ENCODE measurements around the gene PHETA2.

DNA sequence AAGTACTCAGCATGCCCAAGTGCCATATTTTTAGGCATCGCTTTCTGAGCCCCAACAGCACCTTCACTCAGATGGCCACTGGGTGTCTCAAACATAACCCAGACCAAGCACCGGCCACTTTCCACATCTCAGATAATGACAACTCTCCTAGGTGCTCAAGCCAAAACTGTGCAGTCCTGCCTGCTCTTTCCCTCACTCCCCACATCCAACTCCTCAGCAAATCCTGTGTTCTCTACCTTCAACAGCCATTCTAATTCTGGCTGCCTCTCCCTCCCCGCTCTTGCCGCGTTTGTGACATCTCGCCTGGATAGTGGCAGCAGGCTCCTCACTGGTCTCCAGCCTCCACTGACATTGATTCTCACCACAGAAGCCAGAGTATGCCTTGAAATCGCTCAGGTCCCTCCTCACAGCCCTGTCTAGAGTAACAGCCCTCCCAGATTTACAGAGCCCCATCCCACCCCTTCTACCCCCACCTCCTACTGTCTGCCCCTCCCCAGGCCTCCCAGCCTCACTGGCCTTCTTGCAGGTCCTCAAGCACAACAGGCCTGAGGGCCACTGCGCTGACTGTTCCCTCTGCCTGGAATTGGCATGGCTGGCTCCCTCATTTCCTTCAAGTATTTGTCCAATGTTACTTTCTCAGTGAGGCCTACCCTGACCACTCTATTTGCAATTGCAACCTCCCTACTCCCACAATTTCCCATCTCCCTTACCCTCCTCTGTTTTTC, 1.3 kb upstream of the PHETA2 start:
- TF ChIP-seq, protein P1, sequence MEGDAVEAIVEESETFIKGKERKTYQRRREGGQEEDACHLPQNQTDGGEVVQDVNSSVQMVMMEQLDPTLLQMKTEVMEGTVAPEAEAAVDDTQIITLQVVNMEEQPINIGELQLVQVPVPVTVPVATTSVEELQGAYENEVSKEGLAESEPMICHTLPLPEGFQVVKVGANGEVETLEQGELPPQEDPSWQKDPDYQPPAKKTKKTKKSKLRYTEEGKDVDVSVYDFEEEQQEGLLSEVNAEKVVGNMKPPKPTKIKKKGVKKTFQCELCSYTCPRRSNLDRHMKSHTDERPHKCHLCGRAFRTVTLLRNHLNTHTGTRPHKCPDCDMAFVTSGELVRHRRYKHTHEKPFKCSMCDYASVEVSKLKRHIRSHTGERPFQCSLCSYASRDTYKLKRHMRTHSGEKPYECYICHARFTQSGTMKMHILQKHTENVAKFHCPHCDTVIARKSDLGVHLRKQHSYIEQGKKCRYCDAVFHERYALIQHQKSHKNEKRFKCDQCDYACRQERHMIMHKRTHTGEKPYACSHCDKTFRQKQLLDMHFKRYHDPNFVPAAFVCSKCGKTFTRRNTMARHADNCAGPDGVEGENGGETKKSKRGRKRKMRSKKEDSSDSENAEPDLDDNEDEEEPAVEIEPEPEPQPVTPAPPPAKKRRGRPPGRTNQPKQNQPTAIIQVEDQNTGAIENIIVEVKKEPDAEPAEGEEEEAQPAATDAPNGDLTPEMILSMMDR (IDR thresholded peaks at IDR 0.05), result no peak
- TF ChIP-seq POLR2AphosphoS5 (IDR thresholded peaks at IDR 0.05), result no peak
